GM12872 (cell line): ENCODE results near the gene DAB1.

Source experiments
- TF ChIP-seq, protein P1 (sequence below): IDR thresholded peaks from 3 replicates; pipeline ENCODE4 v1.5.1; 2011; ENCODE audit warnings: low read depth, mild to moderate bottlenecking, low read length, moderate library complexity; ENCODE audit not compliant: insufficient read depth

Gene DAB1

DNA sequence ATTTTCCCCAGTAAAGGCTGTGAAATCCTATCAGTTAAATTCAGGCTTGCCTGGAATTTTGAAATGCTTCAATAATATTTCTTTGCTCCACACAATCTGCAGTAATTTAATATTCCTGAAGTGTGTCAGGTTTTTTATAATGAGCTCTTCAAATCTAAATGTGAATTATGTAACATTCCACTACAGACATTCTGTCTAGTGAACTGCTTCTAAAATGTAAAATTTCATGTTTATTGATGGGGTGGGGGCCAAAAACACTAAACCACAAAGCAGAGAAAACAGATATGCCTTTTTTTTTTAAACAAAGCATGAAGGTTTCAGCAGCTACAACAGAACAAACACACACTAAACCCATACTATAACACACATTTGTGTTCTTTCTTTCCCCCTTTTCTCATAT lies 129.7 kb downstream of the DAB1 start:
- TF ChIP-seq, protein P1, sequence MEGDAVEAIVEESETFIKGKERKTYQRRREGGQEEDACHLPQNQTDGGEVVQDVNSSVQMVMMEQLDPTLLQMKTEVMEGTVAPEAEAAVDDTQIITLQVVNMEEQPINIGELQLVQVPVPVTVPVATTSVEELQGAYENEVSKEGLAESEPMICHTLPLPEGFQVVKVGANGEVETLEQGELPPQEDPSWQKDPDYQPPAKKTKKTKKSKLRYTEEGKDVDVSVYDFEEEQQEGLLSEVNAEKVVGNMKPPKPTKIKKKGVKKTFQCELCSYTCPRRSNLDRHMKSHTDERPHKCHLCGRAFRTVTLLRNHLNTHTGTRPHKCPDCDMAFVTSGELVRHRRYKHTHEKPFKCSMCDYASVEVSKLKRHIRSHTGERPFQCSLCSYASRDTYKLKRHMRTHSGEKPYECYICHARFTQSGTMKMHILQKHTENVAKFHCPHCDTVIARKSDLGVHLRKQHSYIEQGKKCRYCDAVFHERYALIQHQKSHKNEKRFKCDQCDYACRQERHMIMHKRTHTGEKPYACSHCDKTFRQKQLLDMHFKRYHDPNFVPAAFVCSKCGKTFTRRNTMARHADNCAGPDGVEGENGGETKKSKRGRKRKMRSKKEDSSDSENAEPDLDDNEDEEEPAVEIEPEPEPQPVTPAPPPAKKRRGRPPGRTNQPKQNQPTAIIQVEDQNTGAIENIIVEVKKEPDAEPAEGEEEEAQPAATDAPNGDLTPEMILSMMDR, result no peak

DNA sequence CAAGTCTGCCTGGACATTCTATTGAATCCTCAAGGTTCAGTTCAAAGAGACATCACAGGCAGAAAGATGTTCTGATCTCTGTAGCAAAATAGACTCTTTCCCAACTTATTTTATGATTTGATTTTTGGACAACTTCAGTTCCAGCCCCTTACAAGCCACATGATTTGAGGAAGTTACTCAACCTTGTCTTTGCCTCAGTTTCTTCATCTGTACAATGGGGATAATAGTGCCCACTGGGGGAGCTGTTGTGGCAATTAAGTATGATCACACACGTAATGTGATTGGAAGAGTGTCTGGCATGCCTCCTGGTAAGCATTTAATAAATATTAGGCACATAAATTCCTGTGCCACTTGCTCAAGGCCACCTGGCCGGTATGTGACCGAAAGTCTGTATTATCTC lies 130.6 kb downstream of the DAB1 start:
- TF ChIP-seq, protein P1, result no peak

DNA sequence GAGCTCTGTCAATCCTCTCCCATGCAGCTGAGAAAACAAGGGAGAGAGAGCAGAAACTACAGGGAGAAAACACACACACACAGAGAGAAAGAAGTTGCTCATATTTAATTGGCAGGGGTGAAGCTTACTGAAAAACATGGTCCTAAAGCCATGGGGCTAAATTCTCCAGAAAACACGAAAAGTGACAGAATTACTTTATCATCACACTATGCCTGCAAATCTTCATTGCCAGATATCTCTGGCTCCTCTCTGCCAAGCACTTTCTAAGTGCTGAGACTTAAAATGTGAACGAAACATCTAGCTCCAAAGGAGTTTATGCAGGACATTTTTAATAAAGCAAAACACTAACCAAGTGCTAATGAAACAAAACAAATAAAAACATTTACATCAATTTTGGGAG lies 134.1 kb downstream of the DAB1 start:
- TF ChIP-seq, protein P1, result no peak

DNA sequence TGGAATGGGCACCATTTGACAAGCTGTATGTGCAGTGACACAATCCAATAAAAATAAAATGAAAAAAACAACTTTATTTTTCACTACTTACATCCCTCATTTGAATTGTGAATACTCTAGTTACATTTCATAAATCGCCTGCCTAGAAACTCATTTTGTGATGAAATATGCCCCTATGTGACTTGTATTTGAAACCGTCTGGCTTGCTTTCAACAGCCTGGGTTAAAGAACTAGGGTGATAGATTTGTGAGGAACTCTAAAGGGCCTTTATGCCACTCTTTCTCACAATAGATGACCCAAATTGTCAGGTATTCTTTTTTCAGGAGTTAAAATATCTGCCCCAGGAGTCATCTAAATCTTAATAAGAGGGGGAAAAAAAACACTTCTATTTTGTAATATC lies 137.9 kb downstream of the DAB1 start:
- TF ChIP-seq, protein P1, result no peak

DNA sequence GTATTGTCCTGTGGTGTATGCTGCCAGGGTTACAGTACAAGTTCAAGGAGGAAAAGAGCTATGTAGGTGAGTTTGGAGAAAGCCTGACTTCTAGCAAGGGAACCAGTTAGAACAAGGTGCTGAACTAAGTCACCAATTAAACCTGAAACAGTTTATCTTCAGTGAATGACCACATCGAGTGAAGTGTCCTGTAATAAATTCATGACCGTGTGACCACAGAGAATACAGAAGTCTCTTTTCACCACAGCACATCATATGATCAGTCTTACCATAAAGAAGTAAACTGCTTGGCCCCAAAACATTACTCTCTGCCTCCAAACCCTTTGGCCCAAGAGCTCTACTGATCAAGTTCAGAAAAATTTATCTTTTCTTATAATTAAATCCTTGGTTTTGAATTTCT lies 141.4 kb downstream of the DAB1 start:
- TF ChIP-seq, protein P1, result no peak

DNA sequence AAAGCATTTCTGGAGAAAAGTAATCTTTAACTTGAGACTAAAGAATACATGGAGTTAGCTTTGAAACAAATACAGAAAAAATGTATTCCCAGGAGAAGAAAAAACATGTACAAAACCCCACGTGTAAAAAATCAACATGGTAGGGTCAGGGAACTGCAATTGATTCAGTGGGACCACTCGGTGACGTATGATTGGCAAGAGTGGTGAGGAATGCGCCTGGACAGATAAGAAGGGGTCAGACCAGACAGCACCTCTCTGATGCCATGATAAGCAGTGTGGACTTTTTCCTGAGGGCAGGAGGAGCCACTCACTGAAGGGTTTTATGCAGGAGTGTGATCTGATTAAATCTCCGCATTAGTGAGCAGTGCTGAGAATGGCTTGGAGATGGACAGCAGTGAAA lies 142.5 kb downstream of the DAB1 start:
- TF ChIP-seq, protein P1, result no peak

DNA sequence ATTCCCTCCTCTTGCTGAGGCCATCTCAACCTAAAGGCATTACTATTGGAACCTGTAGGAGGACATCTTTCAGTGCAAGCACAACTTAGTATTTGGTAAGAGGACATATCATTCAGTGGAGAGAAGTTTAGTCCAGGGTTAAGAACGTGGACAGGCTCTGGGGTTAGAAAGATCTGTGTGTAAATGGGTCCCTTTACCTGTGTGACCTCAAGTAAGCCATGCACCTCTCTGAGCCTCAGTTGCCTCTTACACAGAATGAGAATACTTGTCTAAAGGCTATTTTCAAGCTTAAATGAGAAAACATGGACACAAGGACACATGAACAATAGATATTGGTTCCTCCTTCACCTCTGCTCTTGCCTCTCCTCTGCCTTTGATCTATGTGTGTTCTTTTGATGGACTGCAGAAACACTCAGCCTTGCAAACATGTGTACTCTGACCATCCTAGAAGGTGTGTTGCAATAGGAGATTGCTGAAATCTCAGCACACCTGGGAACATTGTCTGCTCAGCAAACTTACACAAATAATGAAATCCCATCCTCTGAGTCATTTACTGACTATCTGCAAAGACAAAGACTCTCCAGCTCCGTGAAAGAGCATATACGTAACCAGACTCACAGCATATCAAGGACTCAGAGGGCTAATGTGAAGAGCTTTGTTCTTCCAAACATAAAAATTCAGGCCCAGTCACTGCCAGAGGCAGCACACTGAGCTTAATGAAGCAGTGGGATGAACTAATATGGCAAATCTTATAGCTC lies 143.8 kb downstream of the DAB1 start:
- TF ChIP-seq, protein P1, result no peak
